ENCODE results near the gene TFIP11. TPM values are rescaled to one million over a fixed set of nuclear protein-coding genes. Genes with fewer than 3 reads are reported as not detected.

TFIP11 gene
- total RNA-seq, 4 donors from 2014 or later = 6.1 to 32.5 (median 18.1) TPM

GRCh38 chr22:26450453-26451185 is 61.7 kb downstream of the TFIP11 start:
- H3K27ac ChIP-seq = no peak overlapping the region
- H3K4me1 ChIP-seq = no peaks in the 10 kb centered on the region
- no peak overlapping the region for H3K4me3 ChIP-seq
- intact Hi-C loops (cut with DNase I; ENCODE audit: low total_unique reads) = no loop called here
- no peak for DNase-seq
- TF ChIP-seq POLR2A (IDR thresholded peaks at IDR 0.05) = no peak
- no peak for TF ChIP-seq CTCF (IDR thresholded peaks at IDR 0.05)
- H3K36me3 ChIP-seq = no peaks in the 10 kb centered on the region
- H3K27me3 ChIP-seq = no peaks in the 10 kb centered on the region
- H3K9me3 ChIP-seq = no peaks in the 10 kb centered on the region

- intact Hi-C loops (cut with DNase I; ENCODE audit: low total_unique reads) = no loop called here
- H3K4me1 ChIP-seq = no peaks in the 10 kb centered on the region
- no peak for TF ChIP-seq CTCF (IDR thresholded peaks at IDR 0.05)
- TF ChIP-seq POLR2A (IDR thresholded peaks at IDR 0.05) = no peak
These were observed 63.3 kb downstream of the TFIP11 start for GRCh38 chr22:26448941-26449340.

DNA sequence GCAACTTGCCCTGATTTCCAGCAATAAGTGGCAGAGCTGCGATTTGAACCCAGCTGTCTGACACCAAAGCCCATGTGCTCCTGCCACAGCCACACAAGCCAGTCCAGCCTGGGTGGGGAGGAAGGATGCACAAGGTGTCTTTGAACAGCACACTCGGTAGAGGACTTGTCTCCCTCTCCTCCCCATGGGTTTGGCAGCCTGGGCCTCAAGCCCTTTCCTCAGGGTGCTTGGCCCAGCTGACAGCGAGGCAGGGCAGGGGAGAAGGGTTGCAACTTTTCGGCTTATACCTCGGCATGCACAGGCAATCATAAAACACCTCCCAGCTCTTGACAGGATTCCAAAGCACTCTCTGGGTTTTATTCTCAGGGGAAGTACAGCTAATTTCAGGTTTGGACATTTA is 63.9 kb downstream of the TFIP11 start:
- Histone ChIP-seq H3K27me3 (no peaks in the 10 kb centered on the region), H3K27ac (no peak overlapping the region), H3K4me3 (no peak overlapping the region), H3K36me3 (no peaks in the 10 kb centered on the region), H3K4me1 (no peaks in the 10 kb centered on the region), H3K9me3 (no peaks in the 10 kb centered on the region)
- TF ChIP-seq POLR2A (IDR thresholded peaks at IDR 0.05) (no peak), CTCF (IDR thresholded peaks at IDR 0.05) (no peak)
- DNase-seq = no peak
- intact Hi-C loops (cut with DNase I; ENCODE audit: low total_unique reads) = no loop called here

More at GRCh38 chr22:26448941-26449340, 63.3 kb downstream of the TFIP11 start:
- no peak overlapping the region for H3K27ac ChIP-seq
- H3K9me3 ChIP-seq = no peaks in the 10 kb centered on the region
- no peak for DNase-seq
- H3K4me3 ChIP-seq = no peak overlapping the region
- H3K27me3 ChIP-seq = no peaks in the 10 kb centered on the region
- no peaks in the 10 kb centered on the region for H3K36me3 ChIP-seq

DNA sequence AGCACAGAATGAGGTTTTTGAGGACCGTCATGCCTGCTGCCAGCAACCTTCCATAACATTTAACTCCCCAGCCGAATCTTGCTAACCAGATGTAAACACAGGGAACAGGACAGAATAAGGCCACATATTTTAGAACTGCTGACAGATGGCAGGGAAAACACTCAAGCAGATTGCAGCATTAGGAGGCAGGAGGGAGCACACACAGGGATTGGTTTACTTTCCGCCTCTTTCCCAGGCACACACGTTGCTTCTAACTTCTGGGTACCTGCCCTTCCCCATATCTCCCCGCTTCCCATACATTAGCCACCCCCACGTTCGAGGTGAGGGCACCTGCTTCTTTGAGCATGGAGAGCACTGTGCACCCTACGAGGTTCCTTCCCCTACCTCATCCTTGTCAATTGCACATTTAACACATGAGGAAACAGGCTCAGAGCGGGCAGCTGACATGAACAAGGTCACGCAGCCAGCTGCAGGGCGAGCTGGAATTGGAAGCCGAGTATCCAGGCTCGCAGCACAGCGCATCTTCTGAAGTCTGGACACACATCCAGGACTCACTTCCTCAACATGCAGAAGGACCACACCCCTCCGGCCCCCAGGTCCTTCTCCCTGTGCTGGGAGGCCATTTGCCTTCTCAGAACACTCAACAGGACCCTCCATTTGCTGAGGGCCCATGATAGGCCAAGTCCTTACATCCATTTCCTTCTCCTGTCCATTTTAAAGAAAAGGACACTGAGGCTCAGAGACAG is 64.5 kb downstream of the TFIP11 start:
- Histone ChIP-seq H3K36me3 (no peaks in the 10 kb centered on the region), H3K4me1 (no peaks in the 10 kb centered on the region), H3K9me3 (no peaks in the 10 kb centered on the region), H3K27ac (no peak overlapping the region), H3K4me3 (no peak overlapping the region), H3K27me3 (no peaks in the 10 kb centered on the region)
- DNase-seq = no peak
- intact Hi-C loops (cut with DNase I; ENCODE audit: low total_unique reads) = no loop called here
- no peak for TF ChIP-seq POLR2A (IDR thresholded peaks at IDR 0.05)
- no peak for TF ChIP-seq CTCF (IDR thresholded peaks at IDR 0.05)

- TF ChIP-seq POLR2A (IDR thresholded peaks at IDR 0.05) (no peak), CTCF (IDR thresholded peaks at IDR 0.05) (no peak)
- Histone ChIP-seq H3K27me3 (no peaks in the 10 kb centered on the region), H3K27ac (no peak overlapping the region), H3K36me3 (no peaks in the 10 kb centered on the region), H3K4me1 (no peaks in the 10 kb centered on the region), H3K4me3 (no peak overlapping the region), H3K9me3 (no peaks in the 10 kb centered on the region)
- DNase-seq = no peak
- intact Hi-C loops (cut with DNase I; ENCODE audit: low total_unique reads) = no loop called here
These were observed 65.3 kb downstream of the TFIP11 start for GRCh38 chr22:26446808-26447515.
